ENCODE measurements around the gene SAMD11. TPM values are rescaled to one million over a fixed set of nuclear protein-coding genes. Genes with fewer than 3 reads are reported as not detected.

SAMD11 gene
- total RNA-seq, 1 experiment from 2014 or later = 13.5 TPM

DNA sequence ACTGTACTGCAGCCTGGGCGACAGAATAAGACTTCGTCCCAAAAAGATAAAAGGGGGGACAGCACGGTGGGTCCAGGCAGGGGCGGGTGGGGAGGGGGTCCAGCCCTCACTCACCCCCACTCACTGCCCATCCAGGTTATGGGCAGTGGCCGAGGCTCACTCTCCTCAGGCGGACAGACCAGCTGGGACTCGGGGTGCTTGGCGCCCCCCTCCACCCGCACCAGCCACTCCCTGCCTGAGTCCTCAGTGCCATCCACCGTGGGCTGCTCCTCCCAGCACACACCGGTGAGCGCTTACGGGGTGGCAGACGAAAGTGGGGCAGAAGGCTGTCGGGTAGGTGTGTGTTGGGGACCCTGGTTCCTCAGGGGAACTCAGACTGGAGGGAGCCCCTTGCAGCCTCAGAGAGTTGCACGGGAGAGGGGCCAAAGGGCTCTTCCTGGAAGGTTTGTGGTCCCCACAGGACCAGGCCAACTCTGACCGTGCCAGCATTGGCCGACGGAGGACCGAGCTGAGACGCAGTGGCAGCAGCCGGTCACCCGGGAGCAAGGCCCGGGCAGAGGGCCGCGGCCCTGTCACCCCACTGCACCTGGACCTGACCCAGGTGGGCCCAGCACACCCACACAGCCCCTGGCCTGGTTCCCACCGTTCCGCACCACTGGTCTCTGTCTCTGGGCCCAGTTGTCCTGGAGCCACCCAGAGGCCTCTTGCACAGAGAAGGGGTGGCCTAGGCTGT, 49.2 kb downstream of the SAMD11 start:
- Histone ChIP-seq H2AK5ac (ENCODE audit: insufficient read length, low read length) (no peak overlapping the region), H2BK15ac (ENCODE audit: low read depth, low read length) (no peak overlapping the region), H3K27me3 (ENCODE audit: insufficient read depth, low read length) (peaks cover 11% of the 10 kb centered on the region; the same call in 1 of the 2 replicates), H2BK120ac (ENCODE audit: low read depth, low read length, poor library complexity, severe bottlenecking) (no peak overlapping the region), H3K4ac (ENCODE audit: low read depth, low read length) (no peak overlapping the region), H3K56ac (ENCODE audit: insufficient read length, low read depth, low read length) (no peak overlapping the region), H3K4me2 (ENCODE audit: insufficient read depth, insufficient read length, low read length) (no peak overlapping the region), H4K8ac (replicated peaks; ENCODE audit: insufficient read length, low read depth, low read length) (no peak overlapping the region), H2BK5ac (ENCODE audit: insufficient read length, low read length) (no peak overlapping the region), H3K14ac (ENCODE audit: insufficient read depth, low read length) (no peak overlapping the region; the same call in 1 of the 2 replicates), H3K23ac (ENCODE audit: insufficient read length, low read depth, low read length) (no peak overlapping the region), H3K23me2 (ENCODE audit: insufficient read length, low read depth, low read length, poor library complexity, severe bottlenecking) (no peaks in the 10 kb centered on the region), H3K27ac (ENCODE audit: insufficient read length, low read depth, low read length) (no peak overlapping the region), H4K20me1 (ENCODE audit: control insufficient read depth, insufficient read depth, insufficient read length) (no peaks in the 10 kb centered on the region), H3K18ac (ENCODE audit: insufficient read length, low read depth, low read length) (no peak overlapping the region), H4K5ac (ENCODE audit: insufficient read length, low read depth, low read length) (no peak overlapping the region), H3K9me3 (ENCODE audit: control insufficient read depth, low read depth, low read length) (no peaks in the 10 kb centered on the region), H3T11ph (ENCODE audit: low read length) (no peak overlapping the region), H3K4me1 (ENCODE audit: insufficient read depth, low read length) (no peaks in the 10 kb centered on the region), H2BK12ac (ENCODE audit: insufficient read length, low read depth, low read length) (no peak overlapping the region), H3K79me2 (ENCODE audit: insufficient read depth, low read length) (no peaks in the 10 kb centered on the region), H3K9ac (ENCODE audit: extremely low read depth, insufficient read length, low read length) (no peak overlapping the region), H3K79me1 (ENCODE audit: insufficient read depth, low read depth, low read length, poor library complexity, severe bottlenecking) (no peaks in the 10 kb centered on the region), H2BK20ac (ENCODE audit: low read depth, low read length, poor library complexity, severe bottlenecking) (no peak overlapping the region), H4K91ac (ENCODE audit: insufficient read length, low read depth, low read length) (no peak overlapping the region), H2AFZ (ENCODE audit: low read length) (no peak overlapping the region)
- DNase-seq = no peak
- no CpG with 5 or more reads among the region's 28 CpGs for WGBS (ENCODE audit: extremely low coverage, insufficient read length, low lambda C conversion rate)
- 0 out of 7 replicates have a peak, but pooled peaks cover 0 to under 1% (median 0%) of the 10 kb centered on the region in 3 experiments for H3K36me3 Mint-ChIP-seq (ENCODE audit: insufficient read depth in 1 of 3, low read depth in 3 of 3)
- H3K9me3 Mint-ChIP-seq = peaks cover 3 to 4% of the 10 kb centered on the region in 2 experiments; a peak in 3 of 5 replicates
- TF ChIP-seq, protein P1, sequence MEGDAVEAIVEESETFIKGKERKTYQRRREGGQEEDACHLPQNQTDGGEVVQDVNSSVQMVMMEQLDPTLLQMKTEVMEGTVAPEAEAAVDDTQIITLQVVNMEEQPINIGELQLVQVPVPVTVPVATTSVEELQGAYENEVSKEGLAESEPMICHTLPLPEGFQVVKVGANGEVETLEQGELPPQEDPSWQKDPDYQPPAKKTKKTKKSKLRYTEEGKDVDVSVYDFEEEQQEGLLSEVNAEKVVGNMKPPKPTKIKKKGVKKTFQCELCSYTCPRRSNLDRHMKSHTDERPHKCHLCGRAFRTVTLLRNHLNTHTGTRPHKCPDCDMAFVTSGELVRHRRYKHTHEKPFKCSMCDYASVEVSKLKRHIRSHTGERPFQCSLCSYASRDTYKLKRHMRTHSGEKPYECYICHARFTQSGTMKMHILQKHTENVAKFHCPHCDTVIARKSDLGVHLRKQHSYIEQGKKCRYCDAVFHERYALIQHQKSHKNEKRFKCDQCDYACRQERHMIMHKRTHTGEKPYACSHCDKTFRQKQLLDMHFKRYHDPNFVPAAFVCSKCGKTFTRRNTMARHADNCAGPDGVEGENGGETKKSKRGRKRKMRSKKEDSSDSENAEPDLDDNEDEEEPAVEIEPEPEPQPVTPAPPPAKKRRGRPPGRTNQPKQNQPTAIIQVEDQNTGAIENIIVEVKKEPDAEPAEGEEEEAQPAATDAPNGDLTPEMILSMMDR (conservative IDR thresholded peaks at IDR 0.05) = no peak
- peaks cover 5 to 7% of the 10 kb centered on the region in 2 experiments; a peak in 3 of 4 replicates for H3K4me1 Mint-ChIP-seq
- H3K27ac Mint-ChIP-seq = no peak overlapping the region; a peak in 1 of 7 replicates
- H3K4me3 Mint-ChIP-seq = no peak overlapping the region
- peaks cover 56% of the 10 kb centered on the region for H3K27me3 Mint-ChIP-seq (ENCODE audit: low read depth)

Measured in H9 (cell line).